HepG2 (cell line): ENCODE results near the gene ABTB2. TPM values are rescaled to one million over a fixed set of nuclear protein-coding genes. Genes with fewer than 3 reads are reported as not detected.
A peak's percentile ranks its signal among the peaks of the same experiment; 100 is the strongest.

Experiments used
- DPF2 ChIP-seq: sonication (generic); formaldehyde crosslinking; IDR thresholded peaks from 2 replicates; pipeline ENCODE4 v1.4.0; 2020; ENCODE audit warnings: mild to moderate bottlenecking, low read depth, missing genetic modification reagents, borderline replicate concordance
- EZH2 ChIP-seq: conservative IDR thresholded peaks from 2 replicates; pipeline ENCODE4 v1.6.1; 2012; ENCODE audit warnings: mild to moderate bottlenecking, low read depth, low read length, moderate library complexity
- GATAD2A ChIP-seq: IDR thresholded peaks from 2 replicates; pipeline ENCODE4 v1.6.1; 2016
- GLMP ChIP-seq: sonication (generic); formaldehyde crosslinking; IDR thresholded peaks from 2 replicates; pipeline ENCODE4 v1.9.0; 2021; ENCODE audit warnings: missing genetic modification reagents, mild to moderate bottlenecking, borderline replicate concordance
- HMGXB3 ChIP-seq: sonication (generic); formaldehyde crosslinking; IDR thresholded peaks from 2 replicates; pipeline ENCODE4 v1.4.0; 2020; ENCODE audit warnings: missing genetic modification reagents, borderline replicate concordance
- MED8 ChIP-seq: sonication (generic); formaldehyde crosslinking; IDR thresholded peaks from 2 replicates; pipeline ENCODE4 v1.8.1; 2023; ENCODE audit warnings: mild to moderate bottlenecking, missing genetic modification reagents; ENCODE audit not compliant: insufficient replicate concordance
- NFRKB ChIP-seq: fragments of 450-650 bp; IDR thresholded peaks from 2 replicates; pipeline ENCODE4 v1.6.1; 2017
- NONO ChIP-seq, 2 experiments: fragments of 450-650 bp in 1 of 2; sonication (generic) in 1 of 2; formaldehyde crosslinking in 1 of 2; IDR thresholded peaks in 1 of 2; conservative IDR thresholded peaks in 1 of 2; 2 replicates each; pipeline versions ENCODE4 v1.6.1 to v1.8.0; 2017 to 2022; ENCODE audit warnings: mild to moderate bottlenecking in 1 of 2, missing genetic modification reagents in 1 of 2, moderate library complexity in 1 of 2
- NR2F2 ChIP-seq: IDR thresholded peaks from 2 replicates; pipeline ENCODE4 v1.6.1; 2012; ENCODE audit warnings: low read depth, inconsistent platforms, borderline replicate concordance
- NR2F6 ChIP-seq, 2 experiments: IDR thresholded peaks; 2 replicates each; pipeline ENCODE4 v1.6.1; 2016; ENCODE audit warnings: antibody characterized with exemption in 1 of 2, mild to moderate bottlenecking in 1 of 2
- PHF8 ChIP-seq: sonication (generic); formaldehyde crosslinking; IDR thresholded peaks from 2 replicates; pipeline ENCODE4 v1.5.0; 2020; ENCODE audit warnings: missing genetic modification reagents
- RAD21 ChIP-seq: fragments of 450-650 bp; formaldehyde crosslinking; IDR thresholded peaks from 2 replicates; pipeline ENCODE4 v1.5.0; 2020; ENCODE audit warnings: mild to moderate bottlenecking
- ZNF256 ChIP-seq: sonication (generic); formaldehyde crosslinking; conservative IDR thresholded peaks from 2 replicates; pipeline ENCODE4 v1.4.0; 2020; ENCODE audit warnings: missing genetic modification reagents
- ZNF318 ChIP-seq: sonication (generic); formaldehyde crosslinking; IDR thresholded peaks from 2 replicates; pipeline ENCODE4 v1.4.0; 2020; ENCODE audit warnings: mild to moderate bottlenecking, missing genetic modification reagents
- ZNF720 ChIP-seq: sonication (generic); formaldehyde crosslinking; IDR thresholded peaks from 2 replicates; pipeline ENCODE4 v1.4.0; 2020; ENCODE audit warnings: missing genetic modification reagents
- ZNF724P ChIP-seq: sonication (generic); formaldehyde crosslinking; IDR thresholded peaks from 2 replicates; pipeline ENCODE4 v1.8.0; 2022; ENCODE audit warnings: missing genetic modification reagents, borderline replicate concordance
- ZNF891 ChIP-seq: sonication (generic); formaldehyde crosslinking; IDR thresholded peaks from 2 replicates; pipeline ENCODE4 v1.5.0; 2020; ENCODE audit warnings: mild to moderate bottlenecking, missing genetic modification reagents
- polyA plus RNA-seq, 8 experiments: library from polyadenylated mRNA; depleted of rRNA in 3 of 8; stranded (reverse) in 7 of 8; unstranded in 1 of 8; fragments of >200 nt; fragmentation: Illumina TruSeq in 4 of 8; extraction: Trizol in 4 of 8; gene quantifications; 2 replicates each; pipeline versions ENCODE4 v1.2.1 to v1.2.3, GENCODE V29; 2011 to 2016; ENCODE audit warnings: low read depth in 4 of 8, missing spikeins in 1 of 8, mixed read lengths in 1 of 8; ENCODE audit not compliant: insufficient read depth in 1 of 8
- total RNA-seq, 5 experiments: library from RNA; depleted of rRNA; stranded (reverse); fragments of >200 nt; fragmentation: Illumina TruSeq; extraction: Trizol; gene quantifications; 2 replicates each; pipeline ENCODE4 v1.2.3, GENCODE V29; 2016; ENCODE audit warnings: low read depth in 1 of 5

ABTB2 gene
- total and polyA plus RNA-seq, 2 of the 13 experiments (the other 11 are each of a cell fraction or from before 2014, with no cell fraction given): 5.1 to 15.4 TPM

GRCh38 chr11:34358258-34358727 lies 483 bp upstream of the ABTB2 start (continued):
- TF ChIP-seq HMGXB3 (CRISPR knock-in tag) (no peak), NR2F2 (peak; percentile 39; the same call in 1 of the 2 replicates), DPF2 (CRISPR knock-in tag) (no peak), GATAD2A (CRISPR knock-in tag) (peak; percentile 25), GLMP (CRISPR knock-in tag) (no peak), ZNF256 (CRISPR knock-in tag) (no peak), ZNF318 (CRISPR knock-in tag) (peak; percentile 6; the same call in 1 of the 2 replicates), ZNF891 (CRISPR knock-in tag) (no peak), MED8 (CRISPR knock-in tag) (no peak), NR2F6 (IDR thresholded peaks at IDR 0.05) (0 out of 2 replicates have a peak, but pooled peaks have one; percentile 9), NR2F6 (CRISPR knock-in tag; IDR thresholded peaks at IDR 0.05) (no peak), RAD21 (CRISPR knock-in tag) (peak; percentile 22; the same call in 1 of the 2 replicates), NFRKB (no peak), PHF8 (no peak), ZNF720 (CRISPR knock-in tag) (no peak), EZH2 (no peak), NONO (IDR thresholded peaks at IDR 0.05) (no peak), NONO (CRISPR knock-in tag; conservative IDR thresholded peaks at IDR 0.05) (no peak), ZNF724P (0 out of 2 replicates have a peak, but pooled peaks have one; percentile 23)
